ENCODE data around the gene NLRP5.
"Not testable (repeated sequence)": the region's sequence is repeated elsewhere in the genome, so short reads cannot be mapped to it uniquely, and the experiment has no call there.

The NLRP5 gene

GRCh38 chr19:56098731-56099568 lies 112.4 kb downstream of the NLRP5 start:
- DNase-seq (ENCODE audit: low read depth): no peak

- DNase-seq (ENCODE audit: low read depth): no peak
Measured at GRCh38 chr19:56099638-56100539, 113.3 kb downstream of the NLRP5 start.

GRCh38 chr19:56101095-56101494 lies 114.5 kb downstream of the NLRP5 start:
- no peak for DNase-seq (ENCODE audit: low read depth)

DNA sequence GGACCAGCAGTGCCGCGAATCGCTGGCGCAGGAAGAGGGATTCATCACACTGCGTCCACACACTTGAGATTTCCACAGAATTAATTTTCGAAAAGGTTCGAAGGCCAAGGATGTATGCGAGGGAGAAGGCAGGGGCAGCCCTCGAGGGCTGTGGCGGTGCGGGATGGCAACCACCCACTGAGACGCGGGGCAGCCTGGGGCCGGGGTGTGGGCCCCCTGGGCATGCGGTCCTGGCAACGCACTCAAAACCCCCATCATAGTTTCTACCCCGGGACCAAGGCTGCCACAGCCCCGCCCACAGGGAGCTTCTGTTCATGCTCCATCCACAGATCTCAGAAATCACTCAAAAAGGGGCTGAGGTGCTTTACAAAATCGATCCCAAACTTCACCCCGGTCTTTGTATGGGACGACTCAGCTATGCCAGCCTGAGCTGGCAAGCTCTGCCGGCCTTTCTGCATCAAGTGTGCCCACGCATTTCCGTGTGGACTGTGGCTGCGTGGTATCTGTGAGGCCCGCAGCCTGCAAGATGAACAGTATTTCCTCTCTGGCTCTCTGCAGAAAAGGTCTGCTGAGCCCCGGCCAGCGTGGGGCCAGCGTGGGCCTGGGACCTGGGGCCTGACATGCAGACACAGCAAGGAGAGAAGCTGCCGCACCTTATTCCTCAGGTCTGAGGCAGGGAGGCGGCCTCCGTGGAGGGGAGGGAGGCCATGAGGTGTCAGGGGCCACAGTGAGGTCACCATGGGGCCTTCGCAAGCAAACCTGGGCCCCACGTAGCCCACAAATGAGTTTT lies 115.4 kb downstream of the NLRP5 start:
- DNase-seq (ENCODE audit: low read depth): no peak

GRCh38 chr19:56103027-56103614 lies 116.5 kb downstream of the NLRP5 start:
- DNase-seq (ENCODE audit: low read depth): no peak

GRCh38 chr19:56104423-56104822 lies 117.8 kb downstream of the NLRP5 start:
- no peak for DNase-seq (ENCODE audit: low read depth)

DNA sequence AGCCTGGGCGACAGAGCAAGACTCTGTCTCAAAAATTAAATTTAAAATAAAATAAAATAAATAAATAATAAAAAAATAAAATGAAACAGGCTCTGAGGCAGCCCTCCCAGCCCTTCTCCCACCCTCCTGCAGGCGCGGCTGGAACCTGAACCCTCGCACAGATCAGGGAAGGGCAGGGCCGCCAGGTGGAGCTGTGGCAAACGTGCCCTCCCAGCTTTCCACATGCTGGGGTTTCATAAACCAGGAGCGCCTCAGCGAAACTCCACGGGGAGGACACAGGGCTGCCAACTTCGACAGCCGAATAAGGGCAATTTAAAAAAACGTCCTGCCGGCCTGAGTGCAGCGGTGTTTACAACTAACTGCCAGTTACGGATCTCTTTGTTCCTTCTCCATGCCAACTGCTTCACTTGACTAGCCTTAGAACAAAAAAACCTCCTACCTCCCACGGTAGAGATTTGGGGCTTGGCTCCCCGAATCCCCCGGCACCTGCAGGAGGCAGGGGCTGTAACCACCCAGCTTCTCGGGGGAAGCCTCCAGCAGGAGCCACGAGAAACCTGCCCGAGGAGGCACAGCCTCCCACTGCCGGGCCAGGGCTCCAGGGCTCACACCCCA lies 118.6 kb downstream of the NLRP5 start:
- DNase-seq (ENCODE audit: low read depth): no peak

GRCh38 chr19:56105831-56106396 lies 119.3 kb downstream of the NLRP5 start:
- not testable (repeated sequence) for DNase-seq (ENCODE audit: low read depth)

- no peak for DNase-seq (ENCODE audit: low read depth)
Measured at GRCh38 chr19:56106397-56106849, 119.8 kb downstream of the NLRP5 start.

GRCh38 chr19:56106993-56107392 lies 120.4 kb downstream of the NLRP5 start:
- no peak for DNase-seq (ENCODE audit: low read depth)

GRCh38 chr19:56107626-56108351 lies 121.2 kb downstream of the NLRP5 start:
- DNase-seq (ENCODE audit: low read depth): no peak

DNA sequence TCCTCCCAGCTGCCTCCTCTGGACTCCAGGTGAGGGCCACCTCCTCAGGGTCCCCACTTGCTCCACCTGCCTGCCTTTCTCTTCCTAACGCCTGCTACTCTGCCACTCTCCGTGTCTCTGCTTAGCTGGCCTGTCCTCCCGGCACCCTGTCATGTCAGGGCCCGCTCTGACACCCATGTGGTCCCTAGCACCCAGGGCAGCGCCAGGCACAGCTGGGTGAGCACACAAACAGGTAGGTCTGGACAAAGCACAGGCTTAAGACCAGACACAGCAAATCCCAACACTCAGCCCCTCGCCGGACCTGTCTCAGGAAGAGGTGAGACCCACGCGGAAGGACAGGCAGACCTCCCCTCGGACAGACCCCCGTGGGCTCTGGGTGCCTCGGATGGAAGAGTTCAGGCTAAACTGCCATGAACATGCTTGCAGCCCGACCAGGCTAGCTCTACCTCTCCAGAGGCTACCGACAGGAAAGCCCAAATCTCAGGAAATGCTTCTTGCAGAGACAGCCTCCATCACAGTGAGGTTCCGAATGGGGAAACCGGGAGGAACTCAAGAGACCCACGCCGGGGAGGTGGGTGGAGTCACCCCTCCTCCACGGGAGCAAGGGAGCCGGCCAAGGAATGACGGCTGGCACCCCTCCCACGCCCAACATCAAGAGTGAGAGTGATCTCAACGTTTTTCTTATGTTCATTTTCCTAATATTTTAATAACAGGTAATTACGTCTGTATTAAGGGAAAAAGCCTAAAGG lies 122.0 kb downstream of the NLRP5 start:
- no peak for DNase-seq (ENCODE audit: low read depth)

DNA sequence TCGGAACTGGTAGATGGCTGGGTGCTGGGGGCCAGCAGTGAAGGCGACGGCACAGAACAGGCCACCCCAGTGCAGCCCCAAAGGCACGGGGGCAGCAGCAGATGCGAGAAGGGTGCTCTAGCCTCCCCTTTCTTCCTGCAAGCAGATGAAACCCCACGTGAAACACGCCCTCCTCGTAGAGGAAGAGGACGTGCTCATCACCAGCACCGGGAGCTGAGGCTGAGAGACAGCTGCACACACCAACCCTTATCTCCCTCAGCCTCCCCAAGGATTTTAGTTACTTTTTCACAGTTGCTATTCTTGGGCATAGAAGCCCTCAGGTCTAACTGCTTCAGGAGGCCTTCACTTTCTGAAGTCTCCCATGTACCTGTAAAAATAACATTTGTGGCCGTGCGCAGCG lies 122.7 kb downstream of the NLRP5 start:
- DNase-seq (ENCODE audit: low read depth): no peak

DNA sequence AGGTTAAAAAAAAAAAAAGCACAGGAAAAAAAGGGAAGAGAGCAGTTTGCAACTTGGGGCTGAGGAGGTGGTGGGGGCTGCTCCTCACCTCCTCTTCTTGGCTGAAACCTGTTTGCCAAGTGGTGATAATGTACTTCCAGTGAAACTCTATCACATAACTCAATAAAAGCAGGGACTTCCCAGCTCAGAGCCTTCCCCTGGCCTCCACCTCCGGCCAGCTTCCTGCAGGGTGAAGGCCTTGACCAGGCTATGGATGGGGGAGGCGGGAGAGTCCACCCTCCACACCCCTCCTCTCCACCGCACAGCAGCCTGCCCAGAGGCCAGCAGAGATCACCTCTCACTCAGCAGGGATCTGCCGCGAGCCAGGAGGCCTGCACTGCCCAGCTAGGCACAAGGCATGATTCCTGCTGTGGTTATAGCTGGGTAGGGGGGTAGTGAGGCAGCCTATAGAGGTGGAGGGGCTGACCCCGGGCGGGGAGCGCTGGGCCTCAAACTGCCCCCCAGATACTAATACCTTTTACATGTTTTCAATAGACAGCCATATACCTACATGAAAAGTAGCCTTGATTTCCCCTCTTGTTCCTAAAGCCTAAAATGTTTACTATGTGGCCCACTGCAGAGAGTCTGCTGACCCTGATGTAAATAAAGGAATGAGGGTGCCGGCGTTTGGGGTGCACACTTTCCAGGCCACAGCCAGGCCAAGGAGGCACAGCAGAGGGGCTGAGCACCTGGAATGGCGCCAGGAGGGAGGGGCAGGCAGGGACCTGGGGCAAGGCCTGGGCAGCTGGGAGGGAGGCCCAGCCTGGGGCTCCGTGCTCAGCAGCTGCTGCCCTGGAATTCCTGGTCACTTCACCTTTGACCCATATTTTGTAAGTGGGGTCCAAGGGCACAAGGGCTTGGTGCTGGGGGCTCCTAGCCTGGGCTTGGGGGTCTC lies 124.2 kb downstream of the NLRP5 start:
- no peak for DNase-seq (ENCODE audit: low read depth)
